ENCODE measurements around the gene MAPK12.
A peak's percentile ranks its signal among the peaks of the same experiment; 100 is the strongest.

The MAPK12 gene

GRCh38 chr22:50298937-50299784 lies 37.7 kb upstream of the MAPK12 start:
- no peak for DNase-seq

GRCh38 chr22:50298266-50298637 lies 36.8 kb upstream of the MAPK12 start:
- DNase-seq: no peak

GRCh38 chr22:50297510-50298265 lies 36.2 kb upstream of the MAPK12 start:
- no peak for DNase-seq

- DNase-seq: no peak
Measured at GRCh38 chr22:50296658-50297490, 35.4 kb upstream of the MAPK12 start.

- no peak for DNase-seq
Measured at GRCh38 chr22:50294319-50294656, 32.8 kb upstream of the MAPK12 start.

- DNase-seq: peak; percentile 38
Measured at GRCh38 chr22:50293441-50294318, 32.2 kb upstream of the MAPK12 start.

GRCh38 chr22:50292643-50293440 lies 31.4 kb upstream of the MAPK12 start:
- peak; percentile 36 for DNase-seq

GRCh38 chr22:50289942-50290630 lies 28.6 kb upstream of the MAPK12 start:
- no peak for DNase-seq

- no peak for DNase-seq
Measured at GRCh38 chr22:50289151-50289941, 27.9 kb upstream of the MAPK12 start.

- DNase-seq: no peak
Measured at GRCh38 chr22:50287731-50288130, 26.2 kb upstream of the MAPK12 start.

GRCh38 chr22:50286701-50287318 lies 25.3 kb upstream of the MAPK12 start:
- DNase-seq: no peak

GRCh38 chr22:50286275-50286674 lies 24.8 kb upstream of the MAPK12 start:
- DNase-seq: no peak

- no peak for DNase-seq
Measured at GRCh38 chr22:50285568-50286229, 24.2 kb upstream of the MAPK12 start.

GRCh38 chr22:50284479-50284878 lies 23.0 kb upstream of the MAPK12 start:
- DNase-seq: no peak

GRCh38 chr22:50283821-50284220 lies 22.3 kb upstream of the MAPK12 start:
- no peak for DNase-seq

GRCh38 chr22:50282361-50283155 lies 21.1 kb upstream of the MAPK12 start:
- DNase-seq: no peak

- DNase-seq: no peak
Measured at GRCh38 chr22:50281957-50282356, 20.5 kb upstream of the MAPK12 start.

GRCh38 chr22:50281384-50281760 lies 19.9 kb upstream of the MAPK12 start:
- DNase-seq: no peak
